ENCODE measurements around the gene GJB5.

The GJB5 gene

DNA sequence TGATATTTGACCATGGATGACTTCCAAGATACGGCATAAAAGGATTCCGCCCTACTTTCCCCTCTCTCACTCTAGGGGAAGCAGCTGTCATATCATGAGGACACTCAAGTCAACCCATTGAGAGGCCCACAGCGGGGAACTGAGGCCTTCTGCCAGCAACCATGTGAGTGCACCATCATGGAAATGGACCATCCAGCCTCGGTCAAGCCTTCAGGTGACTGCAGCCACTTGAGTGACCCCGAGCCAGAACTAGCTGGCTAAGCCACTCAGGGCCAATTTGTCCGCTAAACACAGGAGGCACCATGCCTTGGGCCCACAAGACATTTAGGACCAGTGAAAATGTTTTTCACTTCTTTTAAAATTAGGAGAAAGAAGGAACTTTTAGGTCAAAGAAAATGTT lies 11.1 kb upstream of the GJB5 start:
- no peak for DNase-seq (ENCODE audit: low read depth)
- H3K4me3 ChIP-seq (replicated peaks; ENCODE audit: low read depth, low read length) = no peak overlapping the region
- TF ChIP-seq, protein P1, sequence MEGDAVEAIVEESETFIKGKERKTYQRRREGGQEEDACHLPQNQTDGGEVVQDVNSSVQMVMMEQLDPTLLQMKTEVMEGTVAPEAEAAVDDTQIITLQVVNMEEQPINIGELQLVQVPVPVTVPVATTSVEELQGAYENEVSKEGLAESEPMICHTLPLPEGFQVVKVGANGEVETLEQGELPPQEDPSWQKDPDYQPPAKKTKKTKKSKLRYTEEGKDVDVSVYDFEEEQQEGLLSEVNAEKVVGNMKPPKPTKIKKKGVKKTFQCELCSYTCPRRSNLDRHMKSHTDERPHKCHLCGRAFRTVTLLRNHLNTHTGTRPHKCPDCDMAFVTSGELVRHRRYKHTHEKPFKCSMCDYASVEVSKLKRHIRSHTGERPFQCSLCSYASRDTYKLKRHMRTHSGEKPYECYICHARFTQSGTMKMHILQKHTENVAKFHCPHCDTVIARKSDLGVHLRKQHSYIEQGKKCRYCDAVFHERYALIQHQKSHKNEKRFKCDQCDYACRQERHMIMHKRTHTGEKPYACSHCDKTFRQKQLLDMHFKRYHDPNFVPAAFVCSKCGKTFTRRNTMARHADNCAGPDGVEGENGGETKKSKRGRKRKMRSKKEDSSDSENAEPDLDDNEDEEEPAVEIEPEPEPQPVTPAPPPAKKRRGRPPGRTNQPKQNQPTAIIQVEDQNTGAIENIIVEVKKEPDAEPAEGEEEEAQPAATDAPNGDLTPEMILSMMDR (IDR thresholded peaks at IDR 0.05; ENCODE audit: low read length, missing control alignments) = no peak

DNA sequence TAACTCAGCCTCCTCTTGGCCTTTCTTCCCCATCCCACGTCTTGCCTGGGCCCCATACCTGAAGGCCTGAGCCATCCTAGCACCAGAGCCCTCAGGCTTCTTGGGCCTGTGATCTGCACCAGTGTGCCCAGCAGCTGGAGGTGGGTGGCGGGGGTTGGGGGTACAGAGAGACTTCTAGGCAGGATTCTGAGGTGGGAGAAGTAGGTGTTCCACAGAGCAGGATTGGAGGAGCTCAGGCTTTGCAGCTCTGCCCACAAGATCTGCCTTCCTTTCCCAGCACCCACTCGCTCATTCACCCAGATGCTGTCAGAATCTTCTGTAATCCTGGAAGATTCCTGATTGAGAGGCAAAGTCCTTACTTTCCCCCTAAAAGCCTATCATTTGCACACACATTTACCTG lies 10.0 kb upstream of the GJB5 start:
- no peak overlapping the region for H3K4me3 ChIP-seq (replicated peaks; ENCODE audit: low read depth, low read length)
- no peak for DNase-seq (ENCODE audit: low read depth)
- TF ChIP-seq, protein P1 (IDR thresholded peaks at IDR 0.05; ENCODE audit: low read length, missing control alignments) = no peak

GRCh38 chr1:34745666-34746065 lies 9.2 kb upstream of the GJB5 start:
- TF ChIP-seq, protein P1 (IDR thresholded peaks at IDR 0.05; ENCODE audit: low read length, missing control alignments) = no peak
- no peak for DNase-seq (ENCODE audit: low read depth)
- no peak overlapping the region for H3K4me3 ChIP-seq (replicated peaks; ENCODE audit: low read depth, low read length)

DNA sequence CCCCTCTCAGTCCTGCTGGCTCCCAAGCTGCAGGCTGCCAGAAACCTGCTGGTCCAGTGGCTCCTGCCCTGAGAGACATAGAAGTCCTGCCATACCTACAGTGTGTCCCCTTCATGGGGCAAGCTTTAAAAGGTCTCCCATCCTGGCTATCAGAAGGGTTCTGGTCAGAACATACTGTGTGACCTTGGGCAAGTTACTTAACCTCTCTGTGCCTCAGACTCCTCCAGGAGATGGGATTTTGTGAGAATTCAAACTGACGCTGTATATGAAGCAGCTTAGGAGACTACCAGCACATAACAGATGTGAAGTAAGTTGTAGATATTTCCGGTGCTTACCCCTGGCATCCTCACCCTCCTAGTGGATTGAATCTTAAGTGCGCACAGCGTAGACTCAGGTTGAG lies 8.7 kb upstream of the GJB5 start:
- no peak for DNase-seq (ENCODE audit: low read depth)
- no peak overlapping the region for H3K4me3 ChIP-seq (replicated peaks; ENCODE audit: low read depth, low read length)
- TF ChIP-seq, protein P1 (IDR thresholded peaks at IDR 0.05; ENCODE audit: low read length, missing control alignments) = no peak

- H3K4me3 ChIP-seq (replicated peaks; ENCODE audit: low read depth, low read length) = no peak overlapping the region
Observed at GRCh38 chr1:34746785-34747637, 7.8 kb upstream of the GJB5 start.

DNA sequence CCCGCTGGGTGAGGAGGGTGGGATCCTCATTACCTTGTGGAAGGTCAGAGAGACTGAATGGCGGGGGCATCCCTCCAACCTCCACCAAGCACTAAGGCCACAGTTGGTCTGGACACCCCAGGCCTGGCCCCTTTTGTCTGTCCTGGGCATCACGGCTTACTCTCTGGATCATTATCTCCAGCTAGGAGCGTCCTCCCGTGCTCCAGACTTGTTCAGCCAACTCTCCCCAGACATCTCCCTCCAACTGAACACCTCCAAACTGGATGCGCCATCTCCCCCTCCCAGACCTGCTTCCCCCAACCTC lies 7.3 kb upstream of the GJB5 start:
- H3K4me3 ChIP-seq (replicated peaks; ENCODE audit: low read depth, low read length) = no peak overlapping the region
- no peak for DNase-seq (ENCODE audit: low read depth)
- TF ChIP-seq, protein P1 (IDR thresholded peaks at IDR 0.05; ENCODE audit: low read length, missing control alignments) = no peak

More at GRCh38 chr1:34746785-34747637, 7.8 kb upstream of the GJB5 start:
- TF ChIP-seq, protein P1 (IDR thresholded peaks at IDR 0.05; ENCODE audit: low read length, missing control alignments) = no peak
- DNase-seq (ENCODE audit: low read depth) = no peak

GRCh38 chr1:34749992-34750391 lies 4.9 kb upstream of the GJB5 start:
- TF ChIP-seq, protein P1 (IDR thresholded peaks at IDR 0.05; ENCODE audit: low read length, missing control alignments) = no peak

More at GRCh38 chr1:34749992-34750391, 4.9 kb upstream of the GJB5 start:
- no peak overlapping the region for H3K4me3 ChIP-seq (replicated peaks; ENCODE audit: low read depth, low read length)
- DNase-seq (ENCODE audit: low read depth) = no peak

Measured in fibroblast of pulmonary artery (primary cell).